HS-5 (cell line): ENCODE measurements around the gene ZNF148.

Experiments
- DNase-seq: peaks from one replicate; pipeline ENCODE4 v3.0.0-alpha.2; 2012; ENCODE audit warnings: low read depth

The ZNF148 gene

DNA sequence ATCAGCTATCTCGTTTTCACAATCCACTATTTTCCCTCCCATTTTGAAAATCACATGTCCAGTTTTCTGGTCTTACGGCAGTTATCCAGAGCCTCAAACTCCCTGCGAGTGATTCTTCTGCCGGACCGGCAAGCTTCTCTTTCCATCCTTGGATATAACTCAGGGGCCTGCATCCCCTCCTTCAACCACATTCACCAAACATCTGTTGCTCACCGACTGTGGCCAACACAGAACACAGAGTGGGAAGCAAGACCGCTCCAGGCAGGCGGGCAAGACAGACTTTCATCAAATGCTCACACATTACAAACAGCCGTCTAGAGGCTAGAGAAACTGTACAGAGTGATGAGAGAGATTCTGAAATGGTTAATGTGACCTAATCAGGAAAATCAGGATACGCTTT, 154.9 kb downstream of the ZNF148 start:
- no peak for DNase-seq

DNA sequence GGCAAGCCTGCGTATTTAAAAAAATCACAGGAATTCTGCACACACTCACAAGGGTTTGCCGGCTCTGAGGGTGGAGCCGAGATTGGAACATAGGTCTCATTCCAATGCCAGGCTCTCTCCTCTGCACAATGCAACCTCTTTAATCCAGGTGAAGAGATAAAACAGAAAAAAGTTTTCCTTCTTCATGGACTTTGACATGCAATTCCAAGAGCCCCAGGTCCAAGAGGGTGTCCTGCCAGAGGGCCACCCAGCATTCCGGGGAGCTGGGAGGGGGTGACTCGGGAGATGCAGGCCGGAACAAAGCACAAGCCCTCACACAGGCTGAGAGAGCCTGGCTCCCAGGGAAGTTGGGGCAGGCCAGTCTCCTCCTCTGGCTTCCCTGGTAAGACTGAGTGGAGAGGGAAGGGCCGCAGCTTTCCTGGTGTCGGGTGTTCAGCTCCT, 155.8 kb downstream of the ZNF148 start:
- DNase-seq: no peak

DNA sequence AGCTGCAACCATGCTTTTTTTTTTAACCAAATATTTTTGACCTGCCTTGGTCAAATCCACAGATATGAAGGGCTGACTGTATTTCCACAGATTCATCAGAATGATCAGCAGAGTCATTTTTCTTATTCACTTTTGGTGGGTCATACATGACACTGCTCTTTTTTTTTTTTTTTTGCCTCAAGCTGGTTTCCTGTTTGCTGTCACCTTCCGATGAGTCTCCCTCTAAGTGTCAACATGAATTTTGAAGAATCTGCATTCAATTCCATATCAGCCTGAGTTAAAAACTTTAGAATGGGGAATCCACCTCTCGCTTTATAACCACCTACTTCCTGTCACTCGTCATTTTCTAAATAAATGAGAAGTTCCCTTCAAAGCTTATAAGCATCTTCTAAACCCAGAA, 160.4 kb downstream of the ZNF148 start:
- DNase-seq: peak; percentile 29

DNA sequence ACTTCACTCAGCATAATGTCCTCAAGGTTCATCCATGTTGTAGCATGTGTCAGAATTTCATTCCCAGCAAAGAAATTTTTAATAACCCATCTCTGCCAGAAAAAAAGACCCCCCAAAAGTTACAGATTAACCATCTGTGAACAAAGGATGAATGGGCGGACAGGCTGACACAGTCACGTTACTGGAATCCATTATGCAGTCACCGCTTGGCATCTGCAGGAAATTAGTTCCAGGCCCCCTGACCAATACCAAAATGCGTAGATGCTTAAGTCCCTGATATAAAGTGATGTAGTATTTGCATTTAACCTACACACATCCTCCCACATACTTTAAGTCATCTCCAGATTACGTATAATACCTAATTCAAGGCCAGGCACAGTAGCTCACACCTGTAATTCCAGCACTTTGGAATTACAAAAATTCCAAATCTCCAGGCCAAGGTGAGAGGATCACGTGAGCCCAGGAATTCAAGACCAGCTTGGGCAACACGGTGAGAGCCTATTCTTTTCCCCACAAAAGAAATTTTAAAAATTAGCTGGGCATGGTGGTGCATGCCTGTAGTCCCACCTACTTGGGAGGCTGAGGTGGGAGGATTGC, 161.1 kb downstream of the ZNF148 start:
- peak; percentile 82 for DNase-seq

DNA sequence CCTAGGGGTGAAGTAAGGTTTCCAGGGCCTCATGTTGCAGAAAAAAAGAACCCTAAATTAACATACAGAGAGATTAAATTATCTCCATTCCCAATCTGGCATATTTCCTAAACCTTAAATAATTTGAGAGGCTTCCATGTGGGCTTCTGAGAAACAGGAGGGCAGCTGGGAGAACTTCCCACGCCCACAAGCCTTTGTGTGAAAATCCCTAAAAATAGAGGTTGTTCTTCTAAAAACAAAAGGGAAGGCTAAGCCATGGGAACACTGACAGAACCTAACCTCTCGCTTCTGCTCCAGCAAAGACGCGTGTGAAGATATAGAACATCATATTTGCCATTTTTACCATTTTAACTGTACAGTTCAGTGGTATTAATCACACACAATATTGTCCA, 161.8 kb downstream of the ZNF148 start:
- no peak for DNase-seq

DNA sequence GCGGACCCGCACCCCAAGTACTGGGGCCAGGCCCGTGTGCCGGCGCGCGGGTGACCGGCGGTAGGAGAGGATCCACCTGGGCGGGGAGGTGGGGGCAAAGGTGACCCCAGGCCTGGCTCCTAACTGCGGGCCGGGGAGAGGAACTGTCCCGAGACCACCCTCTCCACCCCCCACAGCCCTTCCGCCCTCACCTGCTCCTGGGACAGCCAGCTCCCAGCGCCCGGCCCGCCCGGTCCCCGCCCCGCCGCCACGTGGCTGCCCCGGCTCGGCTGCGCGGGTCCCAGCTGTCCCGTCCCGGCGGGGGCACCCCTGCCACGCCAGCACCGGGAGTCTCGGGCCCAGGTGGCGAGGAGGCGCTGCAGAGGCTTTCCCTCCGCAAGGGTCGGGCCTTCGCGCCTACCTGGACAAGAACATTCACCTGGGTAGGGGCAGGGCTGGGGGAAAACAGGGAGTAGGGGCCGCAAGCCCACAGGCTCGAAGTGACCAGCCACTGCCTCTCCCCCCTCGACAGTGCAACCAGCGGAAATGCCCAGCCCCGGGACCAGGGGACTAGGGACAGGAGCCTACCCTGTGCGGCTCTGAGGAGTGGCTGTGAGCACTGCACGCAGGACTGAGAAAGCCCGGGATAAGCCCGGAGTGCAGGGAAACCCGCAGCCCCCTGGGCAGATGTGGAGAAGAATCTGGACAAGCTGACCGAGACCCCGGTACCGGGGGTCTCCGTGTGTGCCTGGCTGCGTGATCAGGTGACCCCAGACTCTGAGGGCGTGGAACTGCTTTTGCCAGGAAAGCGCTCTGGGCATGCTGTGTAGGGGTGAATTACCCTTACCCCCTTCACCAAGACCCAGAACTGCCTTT, 162.4 kb downstream of the ZNF148 start, which contains the start of gene SLC12A8:
TSS of gene SLC12A8 (minus strand) at position 240 of the 855 bp plus-strand sequence. CDS start 1,399 bp downstream, outside the sequence.
- no peak for DNase-seq

DNA sequence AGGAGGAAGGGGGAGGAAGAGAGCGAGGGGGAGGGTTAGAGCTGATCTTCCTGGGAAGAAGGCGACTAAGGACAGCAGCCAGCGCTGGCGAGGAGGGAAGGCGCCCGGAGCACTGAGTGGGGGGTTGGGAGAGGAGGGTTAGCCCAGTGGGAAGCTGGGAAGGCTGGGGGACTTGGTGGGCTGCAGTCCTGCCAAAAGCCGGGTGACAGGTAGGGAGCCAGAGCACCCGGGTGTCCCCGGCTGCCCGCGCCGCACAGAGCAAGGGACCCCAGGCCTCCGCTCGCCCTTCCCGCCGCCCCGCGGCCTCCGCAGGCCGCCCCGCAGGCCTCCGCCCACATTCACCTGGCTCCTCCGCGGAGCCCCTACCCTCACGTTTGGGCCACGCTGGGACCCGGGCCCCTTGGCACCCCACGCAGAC, 163.0 kb downstream of the ZNF148 start:
- no peak for DNase-seq

DNA sequence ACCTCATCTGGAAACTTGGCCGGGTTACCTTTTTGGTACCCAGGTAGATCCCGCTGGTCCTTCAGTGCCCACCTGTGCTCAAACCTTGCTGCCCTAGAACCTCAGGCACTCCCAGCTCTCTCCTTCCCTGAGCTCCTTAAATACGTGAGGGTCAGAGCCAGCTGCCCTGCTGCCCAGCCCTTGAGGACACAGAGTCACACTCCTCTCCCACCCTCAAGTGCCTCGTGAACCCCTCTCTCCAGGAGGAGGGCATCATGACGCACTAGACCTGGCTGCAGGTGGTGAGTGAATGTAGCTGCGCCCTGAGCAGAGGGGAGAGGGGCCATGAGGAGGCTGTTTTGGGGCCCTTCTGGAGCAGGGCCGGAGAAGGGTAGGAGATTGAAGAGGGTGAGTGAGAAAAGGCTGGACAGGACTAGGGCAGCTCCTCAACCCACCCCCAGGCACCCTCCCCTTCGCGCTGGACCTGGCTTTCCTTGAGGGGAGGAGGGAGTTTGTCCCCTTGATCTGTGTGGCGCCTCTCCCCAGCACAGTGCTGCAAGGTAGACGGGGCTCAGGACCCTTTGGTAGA, 163.5 kb downstream of the ZNF148 start:
- no peak for DNase-seq

DNA sequence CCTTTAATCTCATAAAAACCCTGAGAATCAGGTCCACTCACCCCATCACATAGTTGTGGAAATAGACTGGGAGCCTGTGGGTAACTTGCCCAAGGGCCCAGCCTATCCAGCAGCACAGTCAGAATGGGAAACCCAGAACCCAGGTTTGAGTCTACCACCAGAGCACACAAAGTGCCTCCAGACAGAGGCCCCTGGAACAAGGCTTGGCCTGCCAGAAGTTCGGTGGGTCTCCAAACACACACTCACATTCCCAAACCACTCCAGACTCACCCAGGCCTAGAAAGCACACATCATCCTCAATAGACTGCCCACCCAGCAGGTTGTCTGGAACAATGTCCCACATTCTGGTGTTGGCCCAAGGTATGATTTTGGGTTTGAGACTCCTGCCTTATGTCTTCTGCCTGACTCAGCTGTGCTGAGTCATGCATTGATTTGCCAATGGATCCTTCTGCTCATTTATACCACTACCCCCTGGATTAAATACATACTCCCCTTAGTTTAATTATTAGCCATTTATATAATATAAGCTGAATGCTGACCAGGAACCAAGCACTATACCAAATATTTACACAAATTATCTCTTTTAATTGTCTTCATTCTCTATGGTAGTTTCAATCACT, 167.1 kb downstream of the ZNF148 start:
- DNase-seq: no peak

DNA sequence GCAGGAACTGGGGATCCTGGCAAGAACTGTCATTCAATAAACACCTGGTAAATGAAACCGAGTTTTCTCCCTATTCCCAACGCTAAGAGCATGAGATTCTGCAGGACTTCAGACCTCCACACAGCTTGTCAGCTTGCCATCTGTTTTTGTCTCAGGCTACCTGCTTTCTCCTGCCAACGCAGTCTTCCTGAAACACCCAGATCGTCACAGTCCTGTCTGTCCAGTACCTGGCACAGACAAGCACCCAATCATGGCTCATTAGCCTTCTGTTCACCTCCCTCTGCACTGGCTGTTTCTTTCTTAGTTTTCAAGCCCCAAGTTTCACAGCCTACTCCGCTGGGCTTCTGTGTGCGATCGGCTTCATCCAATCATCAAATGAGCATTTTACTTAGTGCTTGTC, 167.6 kb downstream of the ZNF148 start:
- no peak for DNase-seq

DNA sequence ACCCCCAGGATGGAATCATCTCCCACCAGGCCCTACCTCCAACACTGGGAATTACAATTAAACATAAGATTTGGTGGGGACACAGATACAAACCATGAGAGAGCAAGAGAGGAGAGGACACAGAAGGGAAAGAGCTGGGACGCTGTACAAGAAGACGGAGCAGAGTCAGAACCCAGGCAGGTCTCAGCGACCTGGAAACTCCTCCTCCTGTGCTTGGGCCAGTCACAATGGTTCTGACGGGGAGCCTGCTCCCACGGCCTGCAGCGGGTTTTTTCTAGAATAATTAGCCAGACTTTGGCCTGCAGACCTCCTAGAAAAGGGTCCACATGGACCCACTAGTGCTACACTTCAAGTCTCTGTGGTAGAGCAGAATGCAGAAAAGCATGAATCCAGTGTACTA, 168.2 kb downstream of the ZNF148 start:
- DNase-seq: no peak

DNA sequence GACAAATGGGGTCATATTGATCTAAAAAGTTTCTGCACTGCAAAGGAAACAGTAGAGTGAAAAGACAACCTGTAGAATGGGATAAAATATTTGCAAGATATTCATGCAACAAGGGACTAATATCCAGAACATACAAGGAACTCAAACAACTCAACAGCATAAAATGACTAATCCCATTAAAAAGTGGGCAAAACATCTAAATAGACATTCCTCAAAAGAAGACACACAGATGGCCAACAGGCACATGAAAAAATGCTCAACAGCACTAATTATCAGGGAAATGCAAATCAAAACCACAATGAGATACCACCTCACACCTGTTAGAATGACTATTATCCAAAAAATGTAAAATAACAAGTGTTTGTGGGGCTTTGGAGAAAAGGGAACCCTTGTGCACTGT, 171.4 kb downstream of the ZNF148 start:
- no peak for DNase-seq

DNA sequence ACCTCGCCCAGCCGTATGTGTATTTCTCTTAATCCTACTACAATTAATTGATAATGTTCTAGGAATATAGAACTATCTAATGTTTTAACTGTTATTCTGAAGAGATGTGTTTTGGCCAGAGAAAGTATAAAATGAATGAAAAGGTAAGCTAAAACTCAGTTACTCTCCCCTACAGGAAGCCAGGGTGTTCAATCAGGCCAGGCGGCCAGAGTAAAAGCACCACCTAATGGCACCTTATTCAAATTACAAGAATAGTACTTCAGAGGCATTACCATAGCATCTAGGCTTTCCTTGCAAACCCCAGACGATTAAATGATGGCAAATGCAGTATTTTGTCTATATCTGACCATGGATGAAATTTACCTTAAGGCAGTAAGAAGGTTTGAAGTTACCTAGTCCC, 172.9 kb downstream of the ZNF148 start:
- no peak for DNase-seq

DNA sequence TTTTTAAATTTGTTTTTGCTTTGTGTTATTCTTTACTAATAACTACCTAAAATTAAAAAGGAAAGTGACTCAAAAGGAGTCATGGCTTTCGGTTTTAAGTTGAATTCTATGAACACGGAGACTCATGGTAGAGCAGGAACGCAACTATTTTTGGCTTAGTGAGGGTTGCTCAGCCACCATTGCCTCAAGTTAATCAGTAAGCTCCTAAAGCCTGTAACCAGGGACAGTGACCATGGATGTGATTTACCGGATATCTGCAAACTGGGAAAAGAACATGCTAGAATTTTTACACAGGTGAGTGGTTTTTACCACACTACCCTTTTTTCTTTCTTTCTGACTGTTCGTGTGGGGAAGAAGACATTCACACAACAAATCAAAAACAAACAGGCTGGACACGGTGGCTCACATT, 174.4 kb downstream of the ZNF148 start:
- no peak for DNase-seq

DNA sequence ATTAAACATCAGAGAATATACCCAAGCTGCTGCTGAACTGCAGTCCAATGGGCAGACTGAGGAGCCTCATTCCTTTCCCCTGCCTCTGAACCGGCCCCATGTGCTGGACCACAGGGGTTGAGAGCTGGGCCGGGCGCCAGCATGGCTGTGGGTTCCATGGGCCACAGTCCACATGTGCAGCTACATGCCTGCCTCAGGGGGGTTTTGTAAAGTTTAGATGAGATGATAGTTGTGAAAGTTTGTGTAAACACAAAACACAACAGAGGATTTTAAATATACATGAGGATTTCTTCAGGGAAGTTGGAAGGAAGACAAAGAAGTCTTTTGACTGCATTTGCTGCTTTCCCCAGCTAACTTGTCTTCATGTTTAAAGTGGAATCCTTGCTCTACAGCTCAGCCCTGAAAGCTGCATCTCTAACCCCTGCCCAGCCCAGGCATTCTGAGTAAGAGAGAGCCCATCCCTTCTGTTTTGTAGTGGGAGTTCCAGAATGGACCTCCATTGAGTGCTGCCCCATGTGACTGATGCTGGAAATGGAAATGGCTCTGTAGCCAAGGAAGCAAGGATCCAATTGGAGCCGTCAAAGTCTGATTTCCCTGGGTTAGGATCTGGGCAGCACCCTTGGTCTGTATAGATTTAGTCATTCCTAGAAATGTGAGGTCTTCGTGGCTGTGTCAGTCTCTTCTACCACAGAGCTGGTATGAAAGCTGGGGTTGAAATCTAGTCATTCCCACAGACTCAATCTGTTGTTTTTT, 180.1 kb downstream of the ZNF148 start:
- no peak for DNase-seq

DNA sequence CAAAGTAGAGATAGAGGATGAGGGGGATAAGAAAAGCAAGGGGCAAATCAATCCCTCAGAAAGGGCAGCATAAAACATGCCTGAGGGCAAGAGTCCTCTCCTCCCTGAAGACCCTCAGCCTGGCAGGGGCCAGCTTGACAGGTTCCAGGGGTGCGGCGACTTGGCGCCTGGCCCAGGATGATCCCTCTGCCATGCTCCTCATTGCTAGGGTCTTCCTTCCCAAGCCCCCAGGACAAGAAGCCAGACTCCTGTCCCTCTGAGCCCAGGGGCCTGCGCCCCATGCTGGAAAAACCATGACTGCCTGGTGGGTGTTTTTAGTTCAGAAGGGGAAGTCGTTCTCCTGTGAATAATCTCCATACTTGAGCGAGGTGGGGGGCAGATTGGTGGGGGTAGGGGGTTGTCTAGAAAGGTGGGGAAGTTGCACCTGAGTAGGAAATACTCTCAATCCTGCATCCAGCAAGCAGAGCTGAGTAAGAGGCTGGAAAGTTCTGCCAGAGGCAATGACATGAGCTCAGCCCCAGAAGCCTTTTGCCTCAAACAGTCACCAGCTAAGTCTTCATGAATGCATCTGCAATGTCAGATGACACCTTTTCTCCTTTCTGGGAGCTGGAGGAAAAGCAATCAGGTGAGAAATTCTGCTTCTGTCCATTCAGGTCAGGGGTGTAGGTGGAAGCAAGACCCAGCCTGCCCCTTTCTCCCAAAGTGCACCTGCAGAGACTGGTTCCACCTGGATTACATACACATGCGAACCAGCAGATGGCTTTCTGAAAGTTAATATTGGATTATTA, 180.9 kb downstream of the ZNF148 start:
- DNase-seq: no peak

DNA sequence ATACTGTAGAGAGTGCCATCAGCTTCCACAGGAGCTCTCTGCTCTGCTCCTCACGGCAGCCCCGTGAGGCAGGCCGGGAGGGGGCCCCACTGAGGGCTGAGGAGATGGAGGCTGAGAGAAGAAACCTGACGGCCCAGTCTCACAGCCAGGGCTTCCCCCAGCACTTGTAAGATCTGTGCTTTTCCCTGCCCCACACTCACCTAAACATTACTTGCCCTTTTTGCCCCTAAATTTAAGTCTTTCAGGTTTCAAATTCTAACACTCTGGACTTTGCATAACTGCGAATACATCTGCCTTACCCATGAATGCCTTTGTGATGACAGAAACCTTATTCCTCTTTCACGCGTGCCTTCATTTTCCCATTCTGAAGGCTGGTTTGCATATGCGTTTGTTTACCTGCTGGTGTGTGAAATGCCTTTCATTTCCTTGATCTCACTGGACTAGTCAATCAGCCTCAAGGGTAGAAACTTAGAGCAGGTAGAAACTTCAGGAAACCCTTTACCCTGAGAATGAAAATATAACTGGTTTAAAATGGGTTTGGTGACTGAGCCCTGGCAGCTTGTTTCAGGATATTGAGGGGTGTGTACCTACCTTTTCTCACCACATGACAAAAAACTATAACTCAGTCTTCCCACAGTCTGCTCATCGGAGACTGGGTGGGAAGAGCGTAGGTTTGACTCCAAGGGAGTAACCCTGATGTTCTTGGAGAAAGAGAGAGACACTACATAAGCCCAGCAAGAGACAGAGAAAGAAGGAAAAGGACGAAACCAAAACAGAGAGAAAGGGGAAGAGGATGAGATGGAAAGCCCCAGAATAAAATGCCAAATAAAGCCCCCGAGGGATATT, 182.7 kb downstream of the ZNF148 start:
- DNase-seq: no peak

DNA sequence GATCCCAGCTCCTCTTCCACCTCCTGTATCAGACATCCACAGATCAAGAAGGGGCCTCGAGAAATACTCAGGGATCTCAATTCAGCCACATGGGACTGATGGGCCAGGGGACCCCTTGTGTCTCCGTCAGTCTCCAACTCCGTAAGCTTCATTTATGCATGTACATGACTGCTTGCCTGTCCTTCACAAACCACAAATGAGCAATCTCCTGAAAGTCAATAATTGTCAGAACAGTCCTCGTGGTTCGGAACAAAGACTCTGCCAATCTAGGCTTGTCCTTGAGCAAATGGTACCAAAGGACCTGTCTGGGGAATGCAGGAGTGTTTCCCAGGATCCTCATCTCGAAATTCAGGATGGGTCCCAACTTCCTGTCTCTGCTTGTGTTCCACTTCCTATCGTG, 183.4 kb downstream of the ZNF148 start:
- DNase-seq: no peak

DNA sequence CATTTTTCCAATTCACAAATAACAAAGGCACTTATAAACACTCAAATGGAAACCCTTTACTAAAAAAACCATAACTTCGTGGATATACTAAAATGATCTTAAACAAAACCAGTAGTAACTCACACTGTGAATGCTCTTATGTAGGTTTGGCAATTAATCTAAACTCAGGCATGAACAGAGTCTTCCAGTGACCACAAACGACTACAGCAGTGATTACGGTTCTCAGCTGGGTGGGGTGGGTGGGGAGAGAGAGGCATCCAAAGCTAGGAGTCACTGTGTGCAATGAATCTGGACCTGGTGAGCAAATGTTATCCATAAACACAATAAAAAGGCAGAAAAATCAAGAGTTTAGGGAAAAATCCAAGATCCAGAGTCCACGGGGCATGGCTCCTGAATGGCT, 183.9 kb downstream of the ZNF148 start:
- no peak for DNase-seq

DNA sequence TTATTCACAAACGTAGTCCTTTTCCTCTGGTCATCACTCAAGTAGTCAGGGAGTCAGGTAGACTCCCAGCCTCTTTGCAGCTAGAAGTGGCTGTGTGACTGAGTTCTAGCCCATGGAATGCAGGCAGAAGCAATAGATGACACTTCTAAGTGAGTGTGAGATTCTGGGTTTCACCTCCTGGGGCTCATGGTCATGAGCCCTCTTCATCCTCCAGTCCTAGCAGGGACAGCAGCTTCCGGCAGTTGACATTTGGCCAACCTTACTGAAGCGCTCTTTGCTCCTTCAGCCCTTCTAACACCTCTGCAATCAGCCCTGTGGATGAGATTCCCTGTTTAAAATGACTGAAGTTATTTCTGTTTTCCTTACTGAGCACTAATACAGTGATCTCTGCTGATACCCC, 184.3 kb downstream of the ZNF148 start:
- DNase-seq: no peak
